Caki2 (cell line): ENCODE results near the gene ADORA2A. TPM values are rescaled to one million over a fixed set of nuclear protein-coding genes. Genes with fewer than 3 reads are reported as not detected.

ENCODE experiments used
- DNase-seq: peaks from one replicate; pipeline ENCODE4 v3.0.0-alpha.2; 2015; ENCODE audit warnings: low read depth
- in situ Hi-C: cut with HindIII; loops from 2 replicates; pipeline ENCODE4 v1.10.0; 2016; ENCODE audit warnings: low sequenced_read_pairs, low pct_unique_long_range_greater_than_20kb, mixed read lengths
- total RNA-seq: library from RNA; depleted of rRNA; stranded (reverse); fragments of >200 nt; shearing (Covaris generic); gene quantifications from 2 replicates; pipeline ENCODE4 v1.2.3, GENCODE V29; 2014; ENCODE audit warnings: low replicate concordance

Gene ADORA2A
- total RNA-seq, 1 experiment from 2014 or later = 6.1 TPM

GRCh38 chr22:24414984-24415945 is 12.1 kb upstream of the ADORA2A start:
- in situ Hi-C loops = no loop called here
- no peak for DNase-seq

GRCh38 chr22:24416095-24416494 is 11.3 kb upstream of the ADORA2A start:
- no peak for DNase-seq
- in situ Hi-C loops = no loop called here

- DNase-seq = no peak
- in situ Hi-C loops = no loop called here
These were observed 10.8 kb upstream of the ADORA2A start for GRCh38 chr22:24416611-24417010.

GRCh38 chr22:24417200-24417599 is 10.2 kb upstream of the ADORA2A start:
- DNase-seq = no peak
- in situ Hi-C loops = no loop called here

GRCh38 chr22:24417901-24418641 is 9.3 kb upstream of the ADORA2A start:
- in situ Hi-C loops = no loop called here
- no peak for DNase-seq

- in situ Hi-C loops = no loop called here
These were observed 8.5 kb upstream of the ADORA2A start for GRCh38 chr22:24418786-24419474.

GRCh38 chr22:24419475-24419850 is 7.9 kb upstream of the ADORA2A start:
- in situ Hi-C loops = no loop called here

More at GRCh38 chr22:24418786-24419474, 8.5 kb upstream of the ADORA2A start:
- no peak for DNase-seq

GRCh38 chr22:24420072-24420976 is 7.1 kb upstream of the ADORA2A start:
- DNase-seq = no peak
- in situ Hi-C loops = no loop called here

More at GRCh38 chr22:24419475-24419850, 7.9 kb upstream of the ADORA2A start:
- DNase-seq = no peak

- in situ Hi-C loops = no loop called here
- DNase-seq = no peak
These were observed 6.4 kb upstream of the ADORA2A start for GRCh38 chr22:24420977-24421343.

GRCh38 chr22:24421428-24421931 is 5.9 kb upstream of the ADORA2A start:
- in situ Hi-C loops = no loop called here
- no peak for DNase-seq

GRCh38 chr22:24422102-24422665 is 5.2 kb upstream of the ADORA2A start:
- in situ Hi-C loops = no loop called here
- DNase-seq = no peak

- in situ Hi-C loops = no loop called here
- peak; percentile 33 for DNase-seq
These were observed 3.8 kb upstream of the ADORA2A start for GRCh38 chr22:24423519-24424000.

- DNase-seq = no peak
- in situ Hi-C loops = no loop called here
These were observed 3.1 kb upstream of the ADORA2A start for GRCh38 chr22:24424001-24424900.

GRCh38 chr22:24424901-24425775 is 2.3 kb upstream of the ADORA2A start:
- no peak for DNase-seq
- in situ Hi-C loops = no loop called here

GRCh38 chr22:24426436-24426835 is 963 bp upstream of the ADORA2A start:
- DNase-seq = no peak
- in situ Hi-C loops = no loop called here
